ENCODE measurements around the gene LEUTX.

DNA sequence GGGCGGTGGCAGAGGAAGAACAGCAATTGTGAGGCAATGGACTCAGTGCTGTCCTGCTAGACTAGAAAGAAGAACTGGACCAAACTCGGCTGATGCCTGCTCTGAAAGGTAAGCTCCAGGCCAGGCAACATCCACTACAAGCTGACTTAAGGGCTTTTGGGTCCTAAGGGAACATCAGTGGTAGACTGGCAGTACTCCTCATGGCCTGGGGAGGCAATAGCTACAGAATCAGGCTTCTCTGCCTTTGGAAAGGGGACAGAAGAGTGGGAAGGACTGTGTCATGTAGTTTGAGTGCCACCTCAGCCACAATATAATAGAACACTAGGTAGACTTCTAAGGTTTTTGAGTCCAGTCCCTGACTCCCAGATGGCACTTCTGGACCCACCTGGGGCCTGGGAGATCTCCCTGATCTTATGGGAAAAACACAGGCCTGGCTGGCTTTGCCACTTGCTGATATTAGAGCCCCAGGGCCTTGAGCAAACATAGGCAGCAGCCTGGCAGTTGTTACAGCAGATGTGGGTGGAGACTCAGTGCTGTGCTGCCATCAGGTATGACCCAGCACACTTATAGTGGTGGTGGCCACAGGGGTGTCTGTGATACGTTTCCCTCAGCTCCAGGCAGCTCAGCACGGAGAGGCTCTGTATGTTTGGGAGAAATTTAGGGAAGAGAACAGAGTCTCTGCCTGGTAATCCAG lies 31.7 kb upstream of the LEUTX start:
- no peak for TF ChIP-seq RAD21 (IDR thresholded peaks at IDR 0.05)
- TF ChIP-seq, protein P1, sequence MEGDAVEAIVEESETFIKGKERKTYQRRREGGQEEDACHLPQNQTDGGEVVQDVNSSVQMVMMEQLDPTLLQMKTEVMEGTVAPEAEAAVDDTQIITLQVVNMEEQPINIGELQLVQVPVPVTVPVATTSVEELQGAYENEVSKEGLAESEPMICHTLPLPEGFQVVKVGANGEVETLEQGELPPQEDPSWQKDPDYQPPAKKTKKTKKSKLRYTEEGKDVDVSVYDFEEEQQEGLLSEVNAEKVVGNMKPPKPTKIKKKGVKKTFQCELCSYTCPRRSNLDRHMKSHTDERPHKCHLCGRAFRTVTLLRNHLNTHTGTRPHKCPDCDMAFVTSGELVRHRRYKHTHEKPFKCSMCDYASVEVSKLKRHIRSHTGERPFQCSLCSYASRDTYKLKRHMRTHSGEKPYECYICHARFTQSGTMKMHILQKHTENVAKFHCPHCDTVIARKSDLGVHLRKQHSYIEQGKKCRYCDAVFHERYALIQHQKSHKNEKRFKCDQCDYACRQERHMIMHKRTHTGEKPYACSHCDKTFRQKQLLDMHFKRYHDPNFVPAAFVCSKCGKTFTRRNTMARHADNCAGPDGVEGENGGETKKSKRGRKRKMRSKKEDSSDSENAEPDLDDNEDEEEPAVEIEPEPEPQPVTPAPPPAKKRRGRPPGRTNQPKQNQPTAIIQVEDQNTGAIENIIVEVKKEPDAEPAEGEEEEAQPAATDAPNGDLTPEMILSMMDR (IDR thresholded peaks at IDR 0.05; ENCODE audit: low read depth, low read length, missing input control): no peak
- TF ChIP-seq, protein P2, sequence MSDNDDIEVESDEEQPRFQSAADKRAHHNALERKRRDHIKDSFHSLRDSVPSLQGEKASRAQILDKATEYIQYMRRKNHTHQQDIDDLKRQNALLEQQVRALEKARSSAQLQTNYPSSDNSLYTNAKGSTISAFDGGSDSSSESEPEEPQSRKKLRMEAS (IDR thresholded peaks at IDR 0.05): no peak
- no peak for TF ChIP-seq TAF1 (conservative IDR thresholded peaks at IDR 0.05)

Measured in liver (tissue), 3 donors.